ENCODE measurements around the gene SLC30A9. TPM values are rescaled to one million over a fixed set of nuclear protein-coding genes. Genes with fewer than 3 reads are reported as not detected.

Gene SLC30A9
- total and polyA plus RNA-seq, 2 experiments from 2014 or later, result 67.3 to 74.6 TPM

DNA sequence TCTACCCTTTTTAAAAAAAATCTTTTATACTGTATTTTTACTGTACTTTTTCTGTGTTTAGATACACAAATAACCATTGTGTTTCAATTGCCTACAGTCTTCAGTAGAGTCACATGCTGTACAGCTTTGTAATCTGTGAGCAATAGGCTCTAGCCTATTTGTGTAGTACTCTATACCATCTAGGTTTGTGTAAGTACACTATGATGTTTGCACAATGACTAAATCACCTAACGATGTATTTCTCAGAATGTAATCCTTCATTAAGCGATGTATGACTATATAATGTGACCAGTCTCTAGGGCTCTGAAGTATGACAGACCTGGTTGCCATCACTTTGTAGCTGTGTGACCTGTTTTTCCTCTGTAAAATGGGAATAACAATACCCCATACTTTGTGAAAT lies 22.9 kb upstream of the SLC30A9 start (continued):
- TF ChIP-seq, protein P1, sequence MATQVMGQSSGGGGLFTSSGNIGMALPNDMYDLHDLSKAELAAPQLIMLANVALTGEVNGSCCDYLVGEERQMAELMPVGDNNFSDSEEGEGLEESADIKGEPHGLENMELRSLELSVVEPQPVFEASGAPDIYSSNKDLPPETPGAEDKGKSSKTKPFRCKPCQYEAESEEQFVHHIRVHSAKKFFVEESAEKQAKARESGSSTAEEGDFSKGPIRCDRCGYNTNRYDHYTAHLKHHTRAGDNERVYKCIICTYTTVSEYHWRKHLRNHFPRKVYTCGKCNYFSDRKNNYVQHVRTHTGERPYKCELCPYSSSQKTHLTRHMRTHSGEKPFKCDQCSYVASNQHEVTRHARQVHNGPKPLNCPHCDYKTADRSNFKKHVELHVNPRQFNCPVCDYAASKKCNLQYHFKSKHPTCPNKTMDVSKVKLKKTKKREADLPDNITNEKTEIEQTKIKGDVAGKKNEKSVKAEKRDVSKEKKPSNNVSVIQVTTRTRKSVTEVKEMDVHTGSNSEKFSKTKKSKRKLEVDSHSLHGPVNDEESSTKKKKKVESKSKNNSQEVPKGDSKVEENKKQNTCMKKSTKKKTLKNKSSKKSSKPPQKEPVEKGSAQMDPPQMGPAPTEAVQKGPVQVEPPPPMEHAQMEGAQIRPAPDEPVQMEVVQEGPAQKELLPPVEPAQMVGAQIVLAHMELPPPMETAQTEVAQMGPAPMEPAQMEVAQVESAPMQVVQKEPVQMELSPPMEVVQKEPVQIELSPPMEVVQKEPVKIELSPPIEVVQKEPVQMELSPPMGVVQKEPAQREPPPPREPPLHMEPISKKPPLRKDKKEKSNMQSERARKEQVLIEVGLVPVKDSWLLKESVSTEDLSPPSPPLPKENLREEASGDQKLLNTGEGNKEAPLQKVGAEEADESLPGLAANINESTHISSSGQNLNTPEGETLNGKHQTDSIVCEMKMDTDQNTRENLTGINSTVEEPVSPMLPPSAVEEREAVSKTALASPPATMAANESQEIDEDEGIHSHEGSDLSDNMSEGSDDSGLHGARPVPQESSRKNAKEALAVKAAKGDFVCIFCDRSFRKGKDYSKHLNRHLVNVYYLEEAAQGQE (IDR thresholded peaks at IDR 0.05; ENCODE audit: unreplicated experiment), result no peak
- no peak for TF ChIP-seq POLR2AphosphoS5 (IDR thresholded peaks at IDR 0.05; ENCODE audit: low read depth)

GRCh38 chr4:41969671-41970070 lies 20.7 kb upstream of the SLC30A9 start:
- no peaks in the 10 kb centered on the region for H3F3A ChIP-seq (replicated peaks; ENCODE audit: low read depth)
- DNase-seq (ENCODE audit: low spot score), result no peak
- no peaks in the 10 kb centered on the region for H3K27me3 ChIP-seq (ENCODE audit: insufficient read depth)
- H3K4me1 ChIP-seq (ENCODE audit: insufficient read depth), result no peaks in the 10 kb centered on the region
- H3K9me2 ChIP-seq (ENCODE audit: insufficient read depth), result no peaks in the 10 kb centered on the region
- Mint-ChIP-seq H3K4me1 (no peaks in the 10 kb centered on the region), H3K27ac (no peak overlapping the region), H3K9me3 (peaks cover 26% of the 10 kb centered on the region), H3K4me3 (no peak overlapping the region), H3K27me3 (ENCODE audit: insufficient read depth, low read depth, poor library complexity) (peaks cover 4% of the 10 kb centered on the region), H3K36me3 (ENCODE audit: low read depth) (peaks cover 18% of the 10 kb centered on the region)
- H3K4me2 ChIP-seq, result no peak overlapping the region
- no peaks in the 10 kb centered on the region for H3K79me2 ChIP-seq (replicated peaks; ENCODE audit: insufficient read depth)
- no peak overlapping the region for H2AFZ ChIP-seq
- no peak for ATAC-seq
- no peaks in the 10 kb centered on the region for H4K20me1 ChIP-seq (replicated peaks; ENCODE audit: insufficient read depth)
- no peak overlapping the region for H3K4me3 ChIP-seq
- H3K27ac ChIP-seq (ENCODE audit: low read depth), result no peak overlapping the region
- H3K36me3 ChIP-seq (ENCODE audit: insufficient read depth), result 0 out of 2 replicates have a peak, but pooled peaks cover 8% of the 10 kb centered on the region
- TF ChIP-seq EZH2phosphoT487 (IDR thresholded peaks at IDR 0.05; ENCODE audit: unreplicated experiment) (no peak), ZNF462 (CRISPR knock-in tag; IDR thresholded peaks at IDR 0.05) (no peak), CTCF (conservative IDR thresholded peaks at IDR 0.05; ENCODE audit: low read depth in 2 of 2) (no peak), EZH2 (IDR thresholded peaks at IDR 0.05; ENCODE audit: low read depth, unreplicated experiment) (no peak), STAT1 (IDR thresholded peaks at IDR 0.05; ENCODE audit: unreplicated experiment) (no peak), ZNF331 (CRISPR knock-in tag; IDR thresholded peaks at IDR 0.05; ENCODE audit: low read depth) (no peak), ETS1 (IDR thresholded peaks at IDR 0.05) (no peak), POLR2AphosphoS5 (IDR thresholded peaks at IDR 0.05; ENCODE audit: low read depth) (no peak), JUNB (IDR thresholded peaks at IDR 0.05; ENCODE audit: unreplicated experiment) (no peak), NANOG (IDR thresholded peaks at IDR 0.05; ENCODE audit: borderline replicate concordance) (no peak)

All from GM23338 (cell line).